GM19351 (cell line): Measurements from ENCODE around the gene FERMT2.

ENCODE experiments used
- ATAC-seq: cut with Tn5 transposase; IDR thresholded peaks from one replicate; pipeline ENCODE4 v1.9.1; 2021; ENCODE audit warnings: mild to moderate bottlenecking, moderate library complexity; ENCODE audit not compliant: unreplicated experiment

FERMT2 gene

DNA sequence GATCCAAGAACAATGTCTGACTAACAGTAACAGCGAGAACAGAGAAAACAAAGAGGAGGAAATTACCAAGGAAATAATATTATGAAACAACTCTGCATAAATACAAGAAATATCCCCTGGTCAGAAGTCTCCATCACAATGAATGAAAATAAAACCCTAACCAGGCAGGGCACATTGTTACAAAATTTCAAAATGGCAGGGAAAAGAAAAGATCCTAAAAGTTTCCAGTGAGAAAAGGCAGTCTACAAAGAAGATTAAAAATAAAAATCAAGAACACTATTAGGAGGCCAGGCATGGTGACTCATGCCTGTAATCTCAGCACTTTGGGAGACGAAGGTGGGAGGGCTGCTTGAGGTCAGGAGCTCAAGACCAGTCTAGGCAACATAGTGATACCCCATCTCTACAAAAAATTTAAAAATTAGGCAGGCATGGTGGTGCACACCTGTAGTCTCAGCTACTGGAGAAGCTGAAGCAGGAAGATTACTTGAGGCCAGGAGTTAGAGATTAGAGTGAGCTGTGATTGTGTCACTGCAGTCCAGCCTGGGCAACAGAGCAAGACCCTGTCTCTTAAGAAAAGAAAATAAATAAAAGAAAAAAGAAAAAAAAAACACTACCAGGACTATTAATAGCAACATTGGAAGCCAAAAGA is 47.8 kb downstream of the FERMT2 start:
- no peak for ATAC-seq

DNA sequence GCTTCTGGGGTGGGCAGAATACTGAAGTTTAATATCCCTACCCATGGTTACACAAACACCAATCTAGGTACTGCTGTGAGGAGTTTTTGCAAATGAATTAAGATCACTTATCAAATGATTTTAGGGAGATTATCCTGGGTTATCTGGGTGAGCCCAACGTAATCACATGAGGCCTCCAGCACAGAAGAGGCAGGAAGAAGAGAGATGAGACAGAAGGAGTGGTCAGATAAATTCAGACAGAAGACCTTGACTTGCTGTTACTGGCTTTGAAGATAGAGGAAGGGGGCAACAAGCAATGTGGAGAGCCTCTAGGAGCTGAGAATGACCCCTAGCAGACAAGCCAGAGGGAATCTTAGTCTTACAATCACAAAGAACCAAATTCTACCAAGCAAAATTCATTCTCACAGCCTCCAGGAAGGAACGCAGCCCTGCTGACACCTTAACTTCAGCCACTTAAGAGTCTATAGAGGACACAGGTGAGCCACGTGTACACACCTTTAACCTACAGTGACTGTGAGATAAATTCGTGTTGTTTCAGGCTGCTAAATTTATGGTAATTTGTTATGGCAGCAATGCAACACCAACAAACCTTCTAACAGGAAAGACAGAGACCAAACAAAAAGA is 49.4 kb downstream of the FERMT2 start:
- ATAC-seq = no peak

DNA sequence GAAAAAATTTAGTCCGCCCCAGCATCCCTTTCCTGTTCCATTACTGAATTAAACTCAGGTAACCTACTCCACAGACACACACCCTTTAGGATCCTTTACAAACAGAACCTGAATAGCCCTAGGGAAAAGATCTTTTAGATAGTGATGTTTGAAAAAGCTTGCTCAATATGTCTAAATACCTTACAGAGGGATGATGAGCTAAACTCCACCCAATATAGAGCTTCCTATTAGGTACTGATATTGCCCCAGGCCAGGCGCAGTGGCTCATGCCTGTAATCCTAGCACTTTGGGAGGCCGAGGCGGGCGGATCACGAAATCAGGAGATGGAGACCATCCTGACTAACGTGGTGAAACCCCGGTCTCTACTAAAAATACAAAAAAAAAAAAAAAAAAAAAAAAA is 50.1 kb downstream of the FERMT2 start:
- ATAC-seq = no peak

DNA sequence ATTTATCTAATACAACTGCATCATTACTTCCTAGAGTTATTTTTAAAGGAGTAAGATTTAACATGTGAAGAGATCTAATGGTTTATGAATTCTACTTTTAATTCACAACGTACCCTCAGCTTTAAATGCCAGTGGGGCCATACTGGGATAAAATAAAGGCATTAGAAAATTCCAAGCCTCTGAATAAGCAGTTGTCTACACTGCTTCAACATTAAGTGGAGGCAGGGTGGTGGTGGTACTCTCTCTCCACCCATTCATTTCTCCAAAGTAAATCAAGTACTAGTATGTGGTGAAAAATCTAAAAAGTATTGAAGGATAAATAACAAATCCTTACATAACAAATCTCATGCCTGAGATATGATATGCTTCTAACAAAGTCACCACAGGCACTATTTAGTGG is 52.4 kb downstream of the FERMT2 start:
- no peak for ATAC-seq

DNA sequence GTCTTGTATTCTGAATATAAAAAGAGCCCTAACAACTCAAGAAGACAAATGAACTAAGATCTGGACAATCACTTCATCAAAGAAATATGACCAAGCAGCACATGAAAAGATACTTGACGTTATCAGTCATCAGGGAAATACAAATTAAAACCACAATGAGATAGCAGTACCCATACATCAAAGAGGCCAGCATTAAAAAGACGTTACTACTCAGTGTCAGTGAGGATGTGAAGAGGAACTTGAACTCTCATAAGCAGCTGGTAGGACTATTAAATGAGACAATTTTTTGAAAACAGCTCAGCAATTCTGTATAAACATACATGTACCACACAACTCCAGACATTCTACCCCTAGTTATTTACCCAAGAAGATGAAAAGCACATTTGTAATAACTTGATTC is 55.9 kb downstream of the FERMT2 start:
- ATAC-seq = no peak

DNA sequence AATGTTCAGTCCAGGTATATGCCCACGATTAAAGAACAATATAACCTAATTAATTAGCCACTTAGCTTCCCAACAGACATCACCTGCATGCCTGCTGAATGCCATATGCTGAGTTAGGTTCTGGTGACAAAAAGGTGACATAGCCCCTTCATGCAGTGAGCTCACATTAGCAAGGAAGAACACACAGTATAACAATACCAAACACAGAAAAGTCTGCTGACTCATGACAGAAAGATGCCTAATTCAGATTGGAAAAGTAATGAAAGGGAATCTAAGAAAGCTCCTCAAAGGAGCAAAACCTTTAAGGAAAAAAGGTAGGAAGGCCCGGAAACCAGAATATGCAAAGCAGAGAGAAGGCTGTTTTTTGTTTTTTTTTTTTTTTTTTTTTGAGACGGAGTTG is 59.0 kb downstream of the FERMT2 start:
- no peak for ATAC-seq

DNA sequence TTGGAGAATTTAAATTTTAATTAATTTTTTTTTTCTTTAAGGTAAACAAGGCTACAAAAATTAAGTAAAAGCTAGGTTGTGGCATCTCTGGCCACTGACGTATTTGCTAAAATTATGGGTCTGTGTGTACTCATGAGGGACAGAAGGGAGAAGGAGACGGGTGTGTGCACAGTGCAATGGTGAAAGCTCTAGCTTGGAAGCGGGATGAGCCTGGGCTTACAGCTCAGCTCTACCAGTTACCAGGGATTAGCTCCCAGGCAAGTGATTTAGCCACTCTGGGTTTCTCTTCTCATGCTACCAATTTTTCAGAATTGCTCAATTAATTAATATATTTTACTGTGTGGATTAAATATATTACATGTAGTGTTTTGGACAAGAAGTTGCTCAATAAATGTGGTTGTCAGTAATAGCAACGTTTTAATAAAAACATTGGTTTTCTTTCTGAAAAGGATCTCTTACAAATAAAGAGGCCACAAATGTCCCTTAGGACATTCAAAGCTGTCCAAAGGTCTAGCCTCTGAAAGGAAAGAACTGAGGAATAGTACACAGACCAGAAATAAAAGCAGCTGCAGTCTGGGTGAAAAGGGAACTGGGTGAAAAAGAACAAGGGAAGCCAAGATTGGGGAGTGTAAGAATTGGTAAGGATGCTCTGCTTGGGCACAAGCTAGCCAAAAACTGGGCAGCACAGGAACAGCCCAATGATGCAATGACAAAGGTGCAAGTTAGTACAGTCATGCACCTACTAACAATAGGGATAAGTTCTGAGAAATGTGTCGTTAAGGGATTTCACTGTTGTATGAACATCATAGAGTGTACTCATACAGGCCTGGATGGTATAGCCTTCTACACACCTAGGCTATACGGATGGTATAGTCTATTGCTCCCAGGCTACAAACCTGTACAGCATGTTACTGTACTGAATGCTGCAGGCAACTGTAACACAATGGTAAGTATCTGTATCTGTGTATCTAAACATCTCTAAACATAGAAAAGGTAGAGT is 61.7 kb downstream of the FERMT2 start:
- ATAC-seq = no peak

DNA sequence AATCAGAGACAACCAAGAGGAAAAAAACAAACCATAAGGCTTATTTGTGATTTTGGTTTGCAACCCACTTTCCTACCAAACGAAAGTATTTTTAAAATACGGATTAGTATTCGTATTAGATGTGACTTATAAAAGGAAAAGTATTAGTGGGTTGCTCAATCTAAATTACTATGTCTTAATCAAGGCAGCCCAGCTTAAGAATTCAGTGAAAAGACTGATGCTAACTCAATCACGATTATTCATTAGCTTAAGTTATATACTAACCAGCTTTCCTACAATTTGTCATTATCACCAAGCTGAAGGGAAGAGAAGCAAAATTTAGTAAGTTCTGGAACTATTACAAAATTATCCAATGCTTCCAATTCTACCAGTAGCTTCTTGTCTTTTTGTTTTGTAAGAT is 62.7 kb downstream of the FERMT2 start:
- ATAC-seq = no peak

DNA sequence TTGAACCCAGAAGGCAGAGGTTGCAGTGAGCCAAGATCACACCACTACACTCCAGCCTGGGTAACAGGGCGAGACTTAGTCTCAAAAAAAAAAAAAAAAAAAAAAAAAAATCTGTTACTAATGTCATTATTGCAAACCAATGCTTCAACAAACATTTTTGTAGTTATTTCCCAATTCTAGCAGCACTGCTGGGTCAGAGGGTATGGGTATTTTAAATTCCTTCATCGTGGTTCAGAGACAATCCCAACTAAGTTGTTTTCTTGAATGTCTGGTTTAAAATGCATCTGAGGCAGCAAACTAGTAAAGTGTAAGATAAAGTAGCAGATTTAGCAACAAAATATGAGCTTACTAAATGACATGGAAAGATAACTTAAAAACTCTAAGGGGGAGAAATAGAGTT is 65.6 kb downstream of the FERMT2 start:
- no peak for ATAC-seq

DNA sequence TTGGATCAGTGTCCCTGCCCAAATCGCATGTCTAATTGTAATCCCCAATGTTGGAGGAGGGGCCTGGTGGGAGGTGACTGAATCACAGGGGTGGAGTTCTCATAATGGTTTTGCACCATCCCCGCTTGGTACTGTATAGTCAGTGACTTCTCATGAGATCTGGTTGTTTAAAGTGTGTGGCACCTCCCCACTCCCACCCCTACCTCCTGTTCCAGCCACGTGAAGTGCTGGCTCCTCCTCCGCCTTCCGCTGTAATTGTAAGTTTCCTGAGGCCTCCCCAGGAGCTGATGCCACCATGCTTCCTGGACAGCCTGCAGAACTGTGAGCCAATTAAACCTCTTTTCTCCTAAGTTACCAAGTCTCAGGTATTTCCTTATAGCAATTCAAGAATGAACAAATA is 67.2 kb downstream of the FERMT2 start:
- no peak for ATAC-seq

DNA sequence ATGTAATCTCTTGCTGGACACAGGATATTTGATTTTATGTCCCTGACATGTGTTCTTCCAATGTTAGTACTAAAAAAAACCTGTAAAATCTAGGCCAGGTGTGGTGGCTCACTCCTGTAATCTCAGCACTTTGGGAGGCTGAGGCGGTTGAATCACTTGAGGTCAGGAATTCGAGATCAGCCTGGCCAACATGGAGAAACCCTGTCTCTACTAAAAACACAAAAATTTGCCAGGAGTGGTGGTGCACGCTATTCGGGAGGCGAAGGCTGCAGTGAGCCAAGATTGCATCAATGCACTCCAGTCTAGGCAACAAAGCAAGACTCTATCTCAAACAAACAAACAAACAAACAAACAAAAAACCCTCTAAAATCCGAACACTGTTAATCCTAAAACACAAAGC is 68.0 kb downstream of the FERMT2 start:
- ATAC-seq = no peak

DNA sequence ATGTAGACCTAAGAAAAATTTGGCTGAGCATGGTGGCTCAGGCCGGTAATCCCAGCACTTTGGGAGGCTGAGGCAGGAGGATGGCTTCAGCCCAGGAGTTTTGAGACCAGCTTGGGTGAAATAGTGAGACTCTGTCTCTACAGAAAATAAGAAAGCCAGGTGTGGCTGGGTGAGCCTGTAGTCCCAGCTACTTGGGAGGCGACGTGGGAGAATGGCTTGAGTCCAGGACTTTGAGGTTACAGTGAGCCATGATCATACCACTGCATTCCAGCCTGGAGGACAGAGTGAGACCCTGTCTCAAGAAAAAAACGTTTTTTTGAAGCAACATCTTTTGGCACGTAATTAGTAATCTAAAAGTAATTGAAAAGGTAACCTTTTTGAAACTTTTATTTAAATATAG is 70.9 kb downstream of the FERMT2 start:
- no peak for ATAC-seq

DNA sequence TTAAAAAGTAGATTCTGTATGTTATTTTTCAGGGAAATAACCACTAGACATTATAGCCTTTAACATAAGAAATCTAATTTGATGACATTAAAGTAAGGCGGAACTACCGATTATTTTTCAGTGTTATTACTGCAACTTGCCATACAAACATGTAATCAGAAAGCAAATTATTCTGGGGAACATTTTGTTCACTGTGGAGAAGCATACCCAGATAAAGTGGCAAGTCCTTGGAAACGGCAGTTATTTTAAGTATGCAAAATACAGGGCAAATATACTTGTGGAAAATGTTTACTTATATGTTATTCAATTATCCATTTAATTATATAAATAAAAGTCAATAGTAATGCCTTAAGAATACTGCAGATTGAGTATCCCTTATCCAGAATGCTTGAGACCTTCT is 71.9 kb downstream of the FERMT2 start:
- ATAC-seq = no peak

DNA sequence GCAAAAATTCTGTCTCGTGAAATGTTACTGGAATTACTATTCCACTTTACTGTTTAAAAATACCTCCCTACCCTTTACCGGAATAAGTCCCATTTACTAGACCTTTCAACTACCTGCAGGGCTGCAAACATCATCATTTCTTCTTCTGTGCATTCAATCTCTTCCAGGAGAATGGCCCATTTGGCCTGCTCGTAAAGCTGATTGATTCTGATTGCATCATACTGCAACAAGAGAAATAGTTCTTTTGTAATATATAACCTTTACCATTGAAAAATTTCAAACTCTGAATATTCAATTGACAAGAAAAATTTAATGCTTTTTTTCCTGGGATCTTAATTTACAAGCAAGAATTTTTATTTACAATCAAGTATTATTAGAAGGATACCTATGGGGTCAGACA is 72.4 kb downstream of the FERMT2 start:
- no peak for ATAC-seq

DNA sequence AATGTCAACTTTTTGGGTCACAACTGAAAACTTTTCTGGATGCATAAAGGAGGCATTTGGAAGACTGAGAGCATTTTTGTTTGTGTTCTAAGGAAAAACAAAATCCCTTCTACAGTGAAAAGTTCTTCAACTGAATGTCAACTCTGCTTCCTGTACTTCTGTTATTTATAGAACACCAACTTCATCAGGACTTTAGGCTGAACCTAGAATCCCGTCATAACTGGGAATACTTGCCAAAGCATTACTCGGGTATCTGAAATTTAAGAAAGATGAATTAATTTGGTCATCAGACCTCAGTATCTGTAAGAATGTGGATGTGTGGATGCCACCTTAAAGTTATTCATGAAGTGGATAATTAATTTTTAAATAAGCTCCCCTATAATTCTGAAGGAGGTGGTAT is 73.2 kb downstream of the FERMT2 start:
- no peak for ATAC-seq

DNA sequence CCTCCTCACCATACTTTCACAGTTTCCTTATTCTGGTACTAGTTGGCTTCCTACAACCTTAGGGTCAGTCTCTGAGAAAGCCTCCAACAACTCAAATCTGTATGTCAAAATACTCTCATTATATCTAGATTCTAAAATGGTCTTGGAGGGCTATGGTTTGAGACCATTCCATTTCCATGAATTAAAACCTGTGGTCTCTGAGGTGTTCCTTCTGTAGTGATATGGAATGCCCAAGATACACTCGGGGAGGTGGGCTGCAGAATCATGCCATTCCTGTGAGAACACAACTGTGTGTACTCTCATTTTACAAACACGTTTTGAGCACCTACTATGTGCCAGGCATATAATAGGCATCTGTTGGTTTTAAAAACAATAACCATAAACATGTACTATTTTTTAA is 74.0 kb downstream of the FERMT2 start:
- no peak for ATAC-seq

DNA sequence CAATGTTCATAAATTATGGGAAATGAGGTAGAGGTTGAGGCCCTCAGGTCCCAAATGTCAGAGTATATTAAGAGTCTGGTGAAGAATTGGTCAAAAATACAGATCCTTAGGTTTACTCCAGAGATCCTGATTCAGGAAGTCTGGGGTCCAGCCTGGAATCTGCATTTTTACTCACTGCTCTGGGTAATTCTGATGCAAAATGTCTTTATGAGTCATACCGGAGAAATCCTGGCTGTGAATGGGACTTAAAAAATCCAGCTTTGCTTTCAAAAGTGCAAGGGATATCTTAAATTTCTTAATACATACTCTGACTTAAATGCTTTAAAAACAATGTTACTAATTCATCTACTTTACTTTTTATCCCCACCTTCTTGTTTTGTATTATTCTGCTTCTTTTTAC is 74.5 kb downstream of the FERMT2 start:
- ATAC-seq = no peak

DNA sequence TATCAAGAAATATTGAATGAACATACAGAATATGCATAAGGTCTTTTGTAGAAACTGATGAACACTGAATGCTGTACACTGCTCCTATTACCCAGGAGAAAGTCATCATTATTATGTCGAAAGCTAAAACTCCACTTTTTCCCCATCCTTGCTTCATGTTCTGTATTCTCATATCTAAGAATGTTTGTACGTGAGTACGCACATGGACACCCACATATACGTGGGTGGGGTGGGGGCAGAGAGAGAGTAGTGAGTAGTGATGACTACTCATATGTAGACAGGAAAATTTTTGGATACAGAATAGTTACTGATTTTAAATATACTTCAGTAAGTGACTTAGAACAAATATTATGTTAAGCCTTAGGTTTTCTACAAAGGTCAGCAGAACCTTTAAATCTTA is 75.1 kb downstream of the FERMT2 start:
- ATAC-seq = no peak

DNA sequence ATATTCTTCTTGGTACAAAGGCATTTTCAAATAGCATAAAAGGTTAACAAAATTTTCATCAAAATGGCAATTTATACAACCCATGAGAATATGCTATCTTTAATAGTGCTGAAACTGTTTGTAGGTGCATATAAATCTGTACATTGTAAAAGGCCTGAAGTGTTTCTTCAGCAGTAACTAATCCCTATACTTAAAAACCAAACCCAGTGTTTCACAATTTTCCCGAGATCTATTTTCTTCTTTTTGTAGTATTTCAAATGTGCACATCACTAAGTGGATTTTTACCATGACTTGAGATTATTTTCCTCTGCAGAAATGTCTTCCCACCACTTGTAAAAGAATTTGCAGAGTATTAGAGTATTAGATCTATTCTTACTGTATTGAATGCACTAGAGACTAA is 76.5 kb downstream of the FERMT2 start:
- ATAC-seq = no peak

DNA sequence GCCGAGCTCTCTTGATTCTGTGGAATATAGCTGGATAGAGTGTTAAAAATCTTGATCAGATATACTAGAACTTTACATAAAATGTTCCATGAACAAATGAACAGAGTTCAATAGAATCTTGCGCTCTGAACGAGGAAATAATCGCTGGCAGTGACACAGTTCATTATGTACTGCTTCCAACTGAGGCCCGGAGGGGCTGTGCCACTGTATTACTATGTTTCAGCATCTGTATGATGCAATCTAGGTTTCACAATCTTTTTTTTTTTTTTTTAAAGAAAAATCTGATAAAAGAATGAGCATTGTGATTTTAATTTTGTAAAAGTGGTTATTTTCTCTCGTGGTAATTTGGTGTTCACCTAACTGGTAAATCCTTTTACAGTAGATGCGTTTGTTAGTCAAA is 77.2 kb downstream of the FERMT2 start:
- no peak for ATAC-seq

DNA sequence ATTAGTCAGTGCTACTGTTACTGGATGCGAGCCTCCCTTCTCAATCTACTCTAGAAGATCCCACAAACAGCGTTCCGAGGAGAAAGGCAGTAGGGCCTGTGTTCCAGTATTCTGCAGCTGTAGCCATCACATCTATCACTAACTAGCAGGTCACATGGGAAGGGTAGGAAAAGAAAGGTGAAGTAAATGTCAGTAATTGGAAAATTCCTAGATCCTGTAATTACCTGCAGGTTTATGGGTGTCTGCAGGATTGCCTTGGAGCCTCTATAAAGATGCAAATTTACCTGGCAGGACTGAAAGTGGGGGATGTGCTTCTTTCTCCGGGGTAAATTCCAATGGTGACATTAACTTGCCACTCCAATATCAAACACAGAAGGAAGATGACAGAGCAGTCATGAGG is 77.8 kb downstream of the FERMT2 start:
- no peak for ATAC-seq

DNA sequence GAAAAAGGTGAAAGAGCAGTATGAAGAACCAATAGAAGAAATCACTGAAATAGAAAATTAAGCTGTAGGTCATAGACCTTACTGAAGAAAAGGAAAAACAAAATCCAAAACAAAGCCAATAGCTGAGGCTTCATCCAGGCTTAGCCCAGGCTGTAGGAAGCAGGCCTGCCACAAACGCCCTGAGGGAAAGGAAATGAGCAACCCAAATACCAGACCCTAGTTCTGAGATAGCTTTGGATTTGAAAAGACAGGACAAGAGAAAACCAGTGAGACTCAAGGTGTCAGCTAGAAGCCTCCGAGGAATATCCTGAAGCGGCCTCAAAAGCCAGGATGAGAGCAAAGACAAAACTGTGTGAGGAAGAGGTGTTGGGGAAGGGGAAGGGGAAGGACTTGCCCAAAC is 79.2 kb downstream of the FERMT2 start:
- ATAC-seq = no peak
